Measurements from ENCODE around the gene TOR3A.
A peak's percentile ranks its signal among the peaks of the same experiment; 100 is the strongest.
"Not testable (repeated sequence)": the region's sequence is repeated elsewhere in the genome, so short reads cannot be mapped to it uniquely, and the experiment has no call there.

Gene TOR3A, protein sequence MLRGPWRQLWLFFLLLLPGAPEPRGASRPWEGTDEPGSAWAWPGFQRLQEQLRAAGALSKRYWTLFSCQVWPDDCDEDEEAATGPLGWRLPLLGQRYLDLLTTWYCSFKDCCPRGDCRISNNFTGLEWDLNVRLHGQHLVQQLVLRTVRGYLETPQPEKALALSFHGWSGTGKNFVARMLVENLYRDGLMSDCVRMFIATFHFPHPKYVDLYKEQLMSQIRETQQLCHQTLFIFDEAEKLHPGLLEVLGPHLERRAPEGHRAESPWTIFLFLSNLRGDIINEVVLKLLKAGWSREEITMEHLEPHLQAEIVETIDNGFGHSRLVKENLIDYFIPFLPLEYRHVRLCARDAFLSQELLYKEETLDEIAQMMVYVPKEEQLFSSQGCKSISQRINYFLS

DNA sequence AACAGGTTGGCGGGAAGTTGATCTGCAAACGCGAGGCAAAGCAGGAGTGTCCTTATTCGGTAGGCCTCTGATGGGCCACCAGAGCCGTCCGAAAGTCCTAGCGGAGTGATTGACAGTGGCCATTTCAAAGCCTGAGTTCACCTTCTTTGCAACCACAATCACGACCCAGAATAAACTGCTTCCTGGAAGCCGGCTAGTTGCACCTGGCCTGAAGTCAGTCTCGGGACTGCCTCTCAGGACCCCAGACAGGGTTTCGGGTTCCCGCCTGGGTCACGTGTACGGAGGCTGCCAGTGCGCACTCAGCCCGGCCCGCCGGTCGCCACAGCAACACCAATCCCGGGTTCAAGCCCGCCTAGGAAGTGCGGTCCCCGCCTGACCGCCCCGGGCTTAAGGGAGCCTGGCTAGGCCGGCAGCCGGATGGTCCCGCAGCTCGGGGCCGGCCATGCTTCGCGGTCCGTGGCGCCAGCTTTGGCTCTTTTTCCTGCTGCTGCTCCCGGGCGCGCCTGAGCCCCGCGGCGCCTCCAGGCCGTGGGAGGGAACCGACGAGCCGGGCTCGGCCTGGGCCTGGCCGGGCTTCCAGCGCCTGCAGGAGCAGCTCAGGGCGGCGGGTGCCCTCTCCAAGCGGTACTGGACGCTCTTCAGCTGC, at the start of gene TOR3A:
Gene TOR3A, plus strand, starts transcription at position 384 of the 646 bp plus-strand sequence. Its CDS starts 59 bp downstream, at position 443.
- DNase-seq (ENCODE audit: low spot score) = peak; percentile 87

DNA sequence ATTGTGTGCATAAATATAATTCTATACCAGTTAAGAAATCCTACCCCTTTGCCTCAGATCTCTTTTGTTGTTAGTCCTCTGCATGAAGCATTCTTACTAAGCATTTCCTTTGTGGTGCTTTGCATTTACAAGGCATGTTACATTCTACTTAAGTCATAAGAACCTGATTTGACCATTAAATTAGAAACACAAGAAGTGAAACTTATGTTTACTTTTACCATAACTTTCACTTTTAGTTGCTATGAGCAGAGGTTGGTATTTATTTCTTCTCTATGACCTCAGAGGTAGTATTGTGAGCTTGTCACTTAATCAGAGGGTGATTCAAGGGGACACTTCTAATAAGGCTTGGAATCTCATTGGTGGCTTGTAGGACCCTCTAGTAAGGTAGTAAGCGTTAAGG, 47.1 kb upstream of the TOR3A start:
- DNase-seq (ENCODE audit: low spot score) = no peak

DNA sequence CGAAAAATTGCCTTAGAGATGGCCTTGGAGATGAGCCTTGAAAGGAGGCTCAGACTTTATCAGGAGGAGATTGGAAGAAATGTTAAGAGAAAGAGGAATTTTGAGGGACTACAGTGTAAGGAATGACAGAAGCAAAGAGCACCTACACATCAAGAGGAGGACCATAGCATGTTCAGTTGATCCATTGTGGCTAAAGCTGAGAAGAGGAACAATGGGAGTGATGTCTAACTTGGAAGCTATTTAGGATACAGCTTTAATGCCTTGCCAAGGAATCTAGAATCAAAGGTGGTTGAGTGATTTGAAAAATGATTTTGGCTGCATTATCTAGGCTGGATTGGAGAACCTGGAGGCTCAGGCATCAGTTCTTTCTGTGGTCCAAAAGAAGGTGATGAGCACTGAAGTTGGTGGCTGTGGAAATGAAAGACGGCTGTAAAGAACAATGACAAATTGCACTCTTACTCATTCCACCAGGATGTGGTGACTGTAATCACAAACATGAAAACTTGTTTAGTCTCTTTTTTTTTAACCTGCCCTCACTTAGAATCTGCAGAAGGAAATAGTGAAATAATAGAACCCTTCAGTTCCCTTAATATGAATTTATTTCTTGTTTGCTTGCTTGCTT, 44.9 kb upstream of the TOR3A start:
- DNase-seq (ENCODE audit: low spot score) = no peak

DNA sequence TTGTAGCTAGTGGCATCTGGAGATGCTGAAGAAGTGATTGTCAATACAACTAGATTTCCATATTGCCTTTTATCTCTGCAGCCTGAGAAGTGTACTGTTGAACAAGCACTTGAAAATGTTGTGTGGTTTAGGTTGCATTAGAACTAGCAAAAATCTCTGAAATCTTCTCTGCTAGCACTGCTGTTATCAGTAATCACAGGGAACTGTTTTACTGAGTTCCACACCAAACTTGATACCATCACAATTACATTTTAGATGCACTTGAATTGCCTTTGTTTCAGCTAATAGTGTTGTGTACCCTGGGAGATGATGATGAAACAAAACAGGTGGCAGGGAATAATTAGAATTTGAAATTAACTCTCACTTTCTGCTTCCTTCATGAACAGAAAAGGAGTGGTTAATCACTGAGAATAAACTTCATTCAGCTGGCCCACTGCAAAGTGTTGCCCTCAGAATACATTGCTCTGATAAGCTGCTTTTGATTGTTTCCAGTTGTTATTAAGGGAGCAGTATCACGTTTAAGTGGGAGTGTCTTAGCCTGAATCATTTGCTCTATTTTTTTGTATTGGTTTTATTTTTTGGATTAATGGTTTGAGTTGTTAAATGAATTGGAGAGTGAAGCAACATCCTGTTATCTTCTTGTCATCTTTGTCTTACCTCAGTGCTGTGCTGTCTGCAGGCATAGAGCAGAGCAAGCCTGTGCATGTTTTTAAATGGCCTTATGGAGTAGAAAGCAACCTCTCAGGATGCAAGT, 43.2 kb upstream of the TOR3A start:
- no peak for DNase-seq (ENCODE audit: low spot score)

DNA sequence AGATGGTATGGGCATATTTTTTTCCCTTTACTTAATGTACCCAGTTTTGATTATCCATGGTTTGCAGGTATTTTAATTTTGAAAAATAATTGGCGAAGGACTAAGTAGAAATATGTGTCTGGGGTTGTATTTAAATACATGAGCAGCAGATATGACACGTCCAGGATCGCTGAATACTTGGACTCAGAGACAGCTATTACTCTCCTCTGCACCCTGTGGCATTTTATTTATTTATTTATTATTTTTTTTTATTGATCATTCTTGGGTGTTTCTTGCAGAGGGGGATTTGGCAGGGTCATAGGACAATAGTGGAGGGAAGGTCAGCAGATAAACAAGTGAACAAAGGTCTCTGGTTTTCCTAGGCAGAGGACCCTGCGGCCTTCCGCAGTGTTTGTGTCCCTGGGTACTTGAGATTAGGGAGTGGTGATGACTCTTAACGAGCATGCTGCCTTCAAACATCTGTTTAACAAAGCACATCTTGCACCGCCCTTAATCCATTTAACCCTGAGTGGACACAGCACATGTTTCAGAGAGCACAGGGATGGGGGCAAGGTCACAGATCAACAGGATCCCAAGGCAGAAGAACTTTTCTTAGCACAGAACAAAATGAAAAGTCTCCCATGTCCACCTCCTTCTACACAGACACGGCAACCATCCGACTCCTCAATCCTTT, 42.2 kb upstream of the TOR3A start:
- not testable (repeated sequence) for DNase-seq (ENCODE audit: low spot score)

DNA sequence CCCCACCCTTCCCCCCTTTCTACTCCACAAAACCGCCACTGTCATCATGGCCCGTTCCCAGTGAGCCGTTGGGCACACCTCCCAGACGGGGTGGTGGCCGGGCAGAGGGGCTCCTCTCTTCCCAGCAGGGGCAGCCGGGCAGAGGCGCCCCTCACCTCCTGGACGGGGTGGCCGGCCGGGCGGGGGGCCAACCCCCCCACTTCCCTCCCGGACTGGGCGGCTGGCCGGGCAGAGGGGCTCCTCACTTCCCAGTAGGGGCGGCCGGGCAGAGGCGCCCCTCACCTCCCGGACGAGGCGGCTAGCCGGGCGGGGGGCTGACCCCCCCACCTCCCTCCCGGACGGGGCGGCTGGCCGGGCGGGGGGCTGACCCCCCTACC, 41.7 kb upstream of the TOR3A start:
- DNase-seq (ENCODE audit: low spot score) = not testable (repeated sequence)

DNA sequence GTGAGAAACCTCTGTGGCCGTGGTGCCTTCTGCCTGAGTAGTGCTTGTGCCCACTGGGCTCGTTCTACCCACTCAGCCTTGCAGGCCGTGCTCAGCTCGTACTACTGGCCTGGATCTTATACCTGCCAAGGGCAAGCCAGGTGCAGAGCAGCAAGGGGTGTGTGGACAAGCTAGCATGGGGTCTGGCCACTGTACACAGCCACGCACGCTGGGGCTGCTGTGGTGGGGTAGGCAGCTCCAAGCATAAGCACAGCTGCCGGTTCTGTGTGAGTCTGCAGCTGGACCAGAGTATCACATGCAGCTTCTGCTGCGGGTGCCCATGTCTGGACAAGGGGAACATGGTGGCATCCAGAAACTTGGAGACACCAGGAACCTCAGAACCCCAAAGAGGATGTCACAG, 39.8 kb upstream of the TOR3A start:
- DNase-seq (ENCODE audit: low spot score) = no peak

DNA sequence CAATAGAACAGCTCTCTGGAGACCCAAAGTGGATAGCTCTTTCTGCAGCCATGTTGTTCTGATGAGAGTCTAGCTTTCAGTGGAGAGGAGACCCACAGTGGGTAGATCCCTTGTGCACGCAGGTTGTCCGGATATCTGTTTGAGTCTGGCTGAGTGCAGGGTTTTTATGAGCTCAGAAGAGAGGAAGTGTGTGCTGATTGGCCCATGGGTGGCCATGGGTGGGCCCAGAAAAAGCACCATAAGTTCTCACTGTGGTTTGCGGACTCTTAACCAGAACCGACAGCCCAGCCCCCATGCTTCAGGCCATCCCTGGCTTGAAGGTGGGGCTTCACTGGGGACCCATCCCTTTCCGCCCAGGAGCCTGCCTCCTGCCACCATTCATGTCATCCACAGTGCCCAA, 39.2 kb upstream of the TOR3A start:
- DNase-seq (ENCODE audit: low spot score) = no peak

DNA sequence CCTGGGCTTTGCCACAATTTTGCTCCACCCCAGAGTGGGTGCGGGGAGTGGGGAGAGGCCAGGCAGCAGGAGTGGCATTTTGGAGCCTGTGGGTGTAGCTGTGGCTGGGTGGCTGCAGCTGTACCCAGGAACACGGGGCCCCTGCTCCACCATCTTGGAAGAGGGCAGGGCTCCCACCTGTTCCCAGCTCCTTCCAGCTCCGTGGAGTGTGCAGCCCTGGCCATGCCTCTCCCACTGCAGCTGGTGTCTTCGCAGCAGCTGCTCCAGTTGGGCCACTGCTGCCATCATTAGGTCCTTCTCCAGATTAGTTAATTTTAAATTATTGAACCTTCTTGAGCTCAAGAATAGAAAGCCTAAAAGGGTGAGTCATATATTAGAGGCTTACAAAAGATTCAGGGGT, 38.6 kb upstream of the TOR3A start:
- DNase-seq (ENCODE audit: low spot score) = no peak

DNA sequence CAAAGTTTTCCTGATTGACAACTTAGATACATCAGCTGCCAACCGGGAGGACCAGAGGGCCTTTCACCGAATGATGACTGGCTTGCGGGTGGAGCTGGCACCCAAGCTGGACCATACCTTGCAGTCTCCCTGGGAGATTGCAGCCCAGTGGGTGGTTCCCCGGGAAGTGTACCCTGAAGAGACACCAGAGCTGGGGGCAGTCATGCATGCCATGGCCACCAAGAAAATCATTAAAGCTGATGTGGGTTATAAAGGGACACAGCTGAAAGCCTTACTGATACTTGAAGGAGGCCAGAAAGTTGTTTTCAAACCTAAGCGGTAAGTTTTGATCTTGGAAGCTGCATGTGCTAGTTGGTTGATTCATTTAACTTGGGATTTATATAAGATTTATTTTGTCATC, 38.0 kb upstream of the TOR3A start:
- no peak for DNase-seq (ENCODE audit: low spot score)

DNA sequence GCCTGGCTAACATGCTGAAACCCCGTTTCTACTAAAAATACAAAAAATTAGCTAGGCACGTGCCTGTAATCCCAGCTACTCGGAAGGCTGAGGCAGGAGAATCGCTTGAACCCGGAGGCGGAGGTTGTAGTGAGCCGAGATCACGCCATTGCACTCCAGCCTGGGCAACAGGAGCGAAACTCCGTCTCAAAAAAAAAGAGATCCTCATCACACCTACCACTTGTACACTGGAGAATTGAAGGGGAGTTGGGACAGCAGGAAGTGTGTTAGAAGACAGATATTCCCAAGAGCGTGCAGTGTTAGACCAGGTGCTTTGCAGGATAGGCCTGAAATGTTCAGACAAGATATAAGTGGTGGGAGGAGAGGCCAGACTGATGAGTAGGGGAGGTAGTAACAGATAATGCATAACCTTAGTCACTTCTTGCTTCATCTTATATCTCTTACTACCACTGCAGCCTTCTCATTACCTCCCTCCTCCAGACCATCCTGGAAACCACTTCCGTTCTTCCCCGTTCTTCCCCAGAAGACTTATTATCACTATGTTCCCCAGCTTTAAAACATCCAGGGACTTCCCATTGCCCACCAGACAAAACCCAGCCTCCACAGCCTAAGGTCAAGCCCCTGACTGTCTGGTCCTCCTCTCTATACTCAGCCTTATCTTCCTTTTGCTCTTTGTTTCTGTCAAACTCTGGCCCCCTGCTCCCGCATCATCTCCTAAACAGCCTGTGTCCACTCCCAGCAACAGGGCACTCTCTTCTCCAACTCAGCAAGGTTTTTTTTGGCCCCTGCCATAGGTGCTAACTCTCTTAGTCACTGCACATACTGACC, 34.8 kb upstream of the TOR3A start:
- DNase-seq (ENCODE audit: low spot score) = no peak

DNA sequence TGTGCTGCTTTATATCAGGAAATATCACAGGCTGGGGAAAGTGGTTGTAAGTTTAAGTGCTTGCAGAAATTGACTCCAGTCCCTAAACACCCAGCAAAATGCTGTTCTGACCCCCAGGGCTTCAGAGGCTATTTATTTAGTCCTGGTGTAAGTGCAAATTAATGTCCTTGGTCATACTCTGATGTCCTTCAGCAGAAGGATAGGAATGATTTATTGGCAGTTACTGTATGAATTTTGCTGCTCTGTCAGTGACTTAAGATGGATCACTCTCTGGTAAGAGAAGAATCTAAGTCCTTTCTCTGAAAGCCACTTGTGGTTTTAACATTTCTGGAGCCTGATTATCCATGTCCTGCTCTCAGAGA, 34.3 kb upstream of the TOR3A start:
- DNase-seq (ENCODE audit: low spot score) = no peak

DNA sequence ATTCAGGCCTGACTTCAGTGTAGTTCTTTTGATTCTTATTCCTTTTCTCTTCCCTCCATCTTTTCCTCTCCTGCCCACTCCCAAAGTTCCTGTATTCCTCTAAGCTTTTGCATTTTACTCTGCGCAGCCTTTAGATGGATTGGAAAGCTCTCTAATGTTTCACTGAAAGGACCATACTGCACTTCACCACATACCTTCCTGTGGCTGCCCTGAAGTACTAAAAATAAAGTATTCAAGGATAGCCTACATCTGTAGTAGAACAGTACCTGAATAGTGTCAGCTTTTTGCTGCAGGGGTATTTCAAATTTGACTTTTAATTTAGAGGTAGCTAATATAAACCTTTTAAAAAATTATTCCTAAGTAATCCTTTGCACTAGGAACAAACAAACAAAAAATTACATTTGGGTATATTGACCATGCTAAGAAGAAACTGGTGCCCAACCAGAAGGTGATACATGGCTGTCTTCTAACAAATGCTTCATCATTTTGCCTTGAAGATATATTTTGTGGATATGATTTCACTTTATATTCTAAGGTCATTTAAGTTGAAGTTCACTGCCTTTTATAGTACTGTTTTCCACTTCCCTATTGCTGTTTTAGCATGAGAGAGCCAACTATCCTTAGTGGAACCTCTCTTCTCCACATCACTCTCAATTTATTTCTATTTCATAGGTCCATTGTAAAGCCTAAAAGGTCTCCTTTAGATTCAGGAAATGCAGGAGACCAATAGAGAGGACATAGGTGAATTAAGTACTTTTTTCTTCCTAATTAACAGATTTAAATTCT, 33.3 kb upstream of the TOR3A start:
- DNase-seq (ENCODE audit: low spot score) = no peak

DNA sequence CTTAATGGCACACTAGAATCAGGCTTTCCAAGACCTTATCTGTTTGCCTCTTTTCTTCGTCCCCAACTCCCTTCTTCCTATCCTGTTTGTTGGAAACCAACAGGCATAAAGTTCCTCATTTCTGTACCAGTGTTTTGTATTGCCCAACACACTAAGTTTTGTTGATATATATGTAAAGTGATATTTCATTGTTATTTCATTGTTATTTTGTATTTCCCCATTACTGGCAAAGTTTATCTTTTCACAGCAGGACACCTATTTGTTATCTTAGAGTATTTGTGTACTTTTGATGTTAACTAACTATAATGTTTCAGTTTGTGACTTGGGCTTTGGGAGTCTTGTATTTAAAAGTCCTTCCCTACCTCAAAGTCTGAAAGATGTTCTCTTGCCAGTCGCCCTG, 29.1 kb upstream of the TOR3A start:
- DNase-seq (ENCODE audit: low spot score) = no peak

DNA sequence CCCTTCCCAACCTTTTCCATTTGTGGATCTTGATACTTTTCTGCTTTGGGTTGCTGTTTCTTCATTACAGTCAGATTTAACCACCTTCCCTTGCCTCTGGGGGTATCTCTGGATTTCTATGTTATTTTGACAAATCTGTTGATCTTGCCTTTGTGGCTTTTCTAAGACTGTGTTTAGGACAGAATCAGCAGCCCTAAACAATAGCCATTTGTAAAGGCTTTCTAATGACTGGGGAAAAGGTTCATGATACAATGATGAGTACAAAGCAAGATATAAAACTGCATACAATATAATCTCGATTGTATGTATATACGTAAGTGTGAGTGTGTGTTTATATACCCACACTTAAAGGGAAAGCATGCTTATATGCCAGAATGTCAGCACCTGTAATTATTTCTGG, 28.4 kb upstream of the TOR3A start:
- DNase-seq (ENCODE audit: low spot score) = no peak

DNA sequence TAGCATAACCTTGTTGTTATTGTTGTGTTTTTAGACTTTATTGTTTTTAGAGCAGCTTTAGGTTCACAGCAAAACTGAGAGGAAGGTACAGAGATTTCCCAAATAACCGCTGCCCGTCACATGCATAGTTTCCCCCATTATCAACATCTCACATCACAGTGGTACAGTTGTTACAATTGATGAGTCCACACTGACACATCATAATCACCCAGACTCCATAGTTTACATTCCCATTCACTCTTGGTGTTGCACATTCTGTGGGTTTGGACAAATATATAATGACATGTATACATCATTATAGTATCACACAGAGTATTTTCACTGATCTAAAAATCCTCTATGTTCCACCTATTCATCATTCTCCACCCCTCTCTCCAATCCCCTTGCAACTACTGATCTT, 25.9 kb upstream of the TOR3A start:
- DNase-seq (ENCODE audit: low spot score) = no peak

DNA sequence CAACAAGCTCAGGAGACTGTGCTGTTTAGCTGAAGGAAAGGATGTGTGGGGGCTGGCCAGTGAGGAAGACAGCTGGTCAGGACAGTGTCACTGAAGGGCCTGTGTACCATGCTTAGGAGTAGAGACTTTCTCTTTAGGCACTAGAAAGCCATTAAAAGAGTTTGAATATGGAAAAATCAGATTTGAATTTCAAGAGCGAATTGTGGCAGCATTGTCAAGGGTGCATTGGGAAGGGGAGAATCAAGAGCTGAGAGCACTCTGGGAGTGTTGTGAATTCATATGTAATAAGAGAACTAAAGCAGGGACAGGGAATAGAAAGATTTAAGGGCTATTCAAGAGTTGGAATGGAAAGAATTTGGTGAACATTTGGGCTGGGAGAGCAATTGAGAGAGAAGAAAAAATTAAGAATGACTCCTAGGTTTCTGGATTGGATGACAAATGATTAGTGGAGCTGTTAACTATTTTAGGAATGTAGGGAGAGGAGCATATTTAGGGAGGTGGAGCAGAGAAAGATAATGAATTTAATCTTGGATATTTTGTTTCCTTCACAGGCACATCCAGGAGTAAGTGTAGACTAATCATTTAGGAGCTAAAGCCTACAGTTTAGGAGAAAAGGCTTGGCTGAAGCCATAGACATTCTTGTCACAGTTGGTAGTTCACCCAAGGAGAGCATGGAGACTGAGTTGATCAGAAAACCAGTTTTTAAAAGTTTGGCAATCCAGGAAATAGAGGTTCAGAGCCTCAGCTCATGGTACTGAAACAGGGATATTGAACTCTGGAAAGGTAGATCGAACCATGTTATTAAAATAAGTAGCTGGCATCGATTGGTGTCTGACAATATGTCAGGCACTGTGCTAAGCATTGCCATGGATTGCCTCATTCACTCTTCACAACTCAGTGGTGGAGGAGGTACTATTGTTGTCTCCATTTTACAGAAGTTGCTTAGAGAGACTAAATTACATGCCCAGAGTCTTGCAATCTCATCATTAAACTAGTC, 23.1 kb upstream of the TOR3A start:
- DNase-seq (ENCODE audit: low spot score) = no peak

DNA sequence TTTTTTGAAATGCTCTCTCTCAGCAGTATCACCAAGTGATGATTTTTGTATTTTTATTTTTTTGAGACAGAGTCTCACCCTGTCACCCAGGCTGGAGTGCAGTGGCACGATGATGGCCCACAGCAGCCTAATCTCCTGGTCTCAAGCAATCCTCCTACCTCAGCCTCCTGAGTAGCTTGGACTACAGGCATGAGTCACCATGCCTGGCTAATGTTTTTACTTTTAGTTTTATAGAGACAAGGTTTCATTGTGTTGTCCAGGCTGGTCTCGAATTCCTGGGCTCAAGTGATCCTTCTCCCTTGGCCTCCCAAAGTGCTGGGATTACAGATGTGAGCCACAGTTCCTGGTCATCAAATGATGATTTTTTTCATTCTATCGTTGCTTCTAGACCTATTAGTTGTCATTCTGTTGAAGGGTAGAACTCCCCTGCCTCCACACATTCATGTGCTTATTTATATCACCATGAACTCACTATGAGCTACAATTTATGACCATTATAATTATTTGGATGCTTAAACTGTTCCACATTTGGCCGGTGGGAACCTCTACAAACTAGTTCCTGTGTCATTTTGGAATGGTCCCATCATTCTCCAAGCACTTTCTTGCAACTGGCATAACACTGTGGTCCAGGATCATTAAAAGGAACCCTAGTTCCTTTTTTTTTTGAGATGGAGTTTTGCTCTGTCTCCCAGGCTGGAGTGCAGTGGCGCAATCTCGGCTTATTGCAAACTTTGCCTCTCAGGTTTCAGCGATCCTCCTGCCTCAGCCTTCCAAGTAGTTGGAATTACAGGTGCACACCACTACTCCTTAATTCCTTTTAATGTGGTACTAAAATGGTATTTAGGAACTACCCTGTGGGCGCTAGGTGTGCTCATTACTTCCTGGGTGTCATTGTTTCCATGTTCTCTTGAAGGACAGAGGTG, 20.2 kb upstream of the TOR3A start:
- DNase-seq (ENCODE audit: low spot score) = no peak

Measured in putamen (tissue), 1 donor.